ENCODE measurements around the gene AQP1. TPM values are rescaled to one million over a fixed set of nuclear protein-coding genes. Genes with fewer than 3 reads are reported as not detected.

Gene AQP1
- total RNA-seq, 1 experiment from 2014 or later, result 70.4 TPM

- peak; percentile 85 for DNase-seq (ENCODE audit: low read depth)
Observed at GRCh38 chr7:30974605-30975255, 63.1 kb downstream of the AQP1 start.

Other genes with a start within 250 kb of the AQP1 start
- not detected in 2 replicates for gene CRHR2, start 229.4 kb upstream of the AQP1 start, total RNA-seq (2014; rRNA removed; shearing (Covaris generic))
- gene INMT, start 159.7 kb upstream of the AQP1 start, total RNA-seq (2014; rRNA removed; shearing (Covaris generic)), result 79.9 and 94.1 TPM in 2 replicates
- 26.4 and 27.0 TPM in 2 replicates for gene MINDY4, start 140.4 kb upstream of the AQP1 start, total RNA-seq (2014; rRNA removed; shearing (Covaris generic))
- not detected in 2 replicates for gene GHRHR, start 52.1 kb downstream of the AQP1 start, total RNA-seq (2014; rRNA removed; shearing (Covaris generic))
- gene ADCYAP1R1, start 140.5 kb downstream of the AQP1 start, total RNA-seq (2014; rRNA removed; shearing (Covaris generic)), result 0.10 TPM in 1 of 2 replicates, not detected in the other

All from RPMI7951 (cell line).